Memory B cell (primary cell): Measurements from ENCODE around the gene MYL5.
A peak's percentile ranks its signal among the peaks of the same experiment; 100 is the strongest.

ENCODE experiments used
- ATAC-seq: fragments of 150-1000 bp; cut with Tn5 transposase; 2 replicates; pipeline ENCODE4 v1.10.0; 2021; ENCODE audit warnings: low read depth, mild to moderate bottlenecking, moderate library complexity
- DNase-seq, 2 donors: peaks; one replicate each; pipeline ENCODE4 v3.0.0; 2022; ENCODE audit warnings: low spot score in 2 of 2
- H3K27ac Mint-ChIP-seq: one replicate; pipeline ENCODE4 v1.8.0; 2022; ENCODE audit warnings: mild to moderate bottlenecking, moderate library complexity, mixed read lengths
- H3K27me3 Mint-ChIP-seq: one replicate; pipeline ENCODE4 v1.8.0; 2022; ENCODE audit warnings: mixed read lengths
- H3K36me3 Mint-ChIP-seq: one replicate; pipeline ENCODE4 v1.8.0; 2022; ENCODE audit warnings: mild to moderate bottlenecking, mixed read lengths
- H3K4me1 Mint-ChIP-seq: one replicate; pipeline ENCODE4 v1.8.0; 2022; ENCODE audit warnings: mixed read lengths
- H3K4me3 Mint-ChIP-seq: one replicate; pipeline ENCODE4 v1.8.0; 2022; ENCODE audit warnings: mild to moderate bottlenecking, moderate library complexity, mixed read lengths
- H3K9me3 Mint-ChIP-seq: one replicate; pipeline ENCODE4 v1.8.0; 2022; ENCODE audit warnings: mixed read lengths

The MYL5 gene, protein sequence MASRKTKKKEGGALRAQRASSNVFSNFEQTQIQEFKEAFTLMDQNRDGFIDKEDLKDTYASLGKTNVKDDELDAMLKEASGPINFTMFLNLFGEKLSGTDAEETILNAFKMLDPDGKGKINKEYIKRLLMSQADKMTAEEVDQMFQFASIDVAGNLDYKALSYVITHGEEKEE

GRCh38 chr4:674172-675035, at the start of gene MYL5, which contains the start of gene ATP5ME:
MYL5 (plus strand) TSS chr4:674542; CDS start chr4:678027, 3,485 bp downstream.
ATP5ME (minus strand) TSS chr4:674276; CDS start chr4:674247, 29 bp downstream.
- H3K4me3 Mint-ChIP-seq = peak within 1 kb of the TSS; percentile 89
- peak; percentile 87 for ATAC-seq
- peaks cover 13% of the 10 kb centered on the region for H3K36me3 Mint-ChIP-seq
- no peaks in the 10 kb centered on the region for H3K9me3 Mint-ChIP-seq
- H3K4me1 Mint-ChIP-seq = peaks cover 27% of the 10 kb centered on the region
- H3K27ac Mint-ChIP-seq = peak within 1 kb of the TSS; percentile 93
- H3K27me3 Mint-ChIP-seq = no peaks in the 10 kb centered on the region
- DNase-seq = peak; percentile 99 to 100

DNA sequence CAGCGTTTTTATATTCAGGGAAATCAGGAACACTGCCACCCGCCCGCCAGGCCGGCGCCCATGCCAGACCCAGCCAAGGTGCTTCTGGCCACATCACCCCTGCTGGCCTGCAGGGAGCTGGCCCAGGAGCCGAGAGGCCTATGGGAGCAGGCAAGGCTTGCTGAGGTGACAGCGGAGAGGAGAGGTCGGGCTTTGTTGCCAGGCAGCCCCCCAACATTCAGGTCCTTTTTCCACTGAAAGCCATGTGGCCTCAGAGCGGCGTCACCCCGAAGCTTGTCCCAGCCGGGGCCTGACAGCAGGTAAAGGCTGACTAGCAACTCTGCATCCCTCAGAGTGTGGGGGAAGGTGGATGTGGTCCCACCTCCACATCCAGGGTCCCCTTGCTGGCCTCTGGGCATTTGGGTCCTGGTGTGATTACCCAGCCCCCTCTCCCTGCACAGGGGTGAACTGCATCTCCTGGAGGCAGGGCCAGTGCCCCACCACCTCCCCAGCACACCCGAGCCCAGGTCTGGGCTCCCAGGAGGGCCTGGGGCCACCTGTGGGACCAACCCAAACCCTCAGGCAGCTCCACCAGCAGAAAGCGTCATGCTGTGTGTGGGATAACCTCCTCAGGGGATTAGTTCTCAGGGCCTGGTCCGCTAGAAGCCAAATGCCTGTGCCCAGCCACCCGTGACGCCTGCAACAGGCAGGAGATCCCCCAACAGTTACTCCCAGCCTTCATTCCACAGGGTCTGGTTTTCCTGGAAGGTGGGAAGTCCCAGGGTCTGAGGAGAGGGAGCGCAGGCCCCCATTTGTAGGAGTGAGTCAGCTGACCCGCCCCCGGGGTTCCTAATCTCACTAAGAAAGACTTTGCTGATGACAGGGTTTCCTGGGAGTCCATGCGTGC, 49.4 kb upstream of the MYL5 start, which contains the start of gene PDE6B:
TSS of gene PDE6B (plus strand) at position 869 of the 886 bp plus-strand sequence. CDS start 54 bp downstream, outside the sequence.
- peaks cover 6% of the 10 kb centered on the region for H3K27me3 Mint-ChIP-seq
- no peak within 1 kb of the TSS for H3K27ac Mint-ChIP-seq
- ATAC-seq (no peak), DNase-seq (no peak)
- no peaks in the 10 kb centered on the region for H3K9me3 Mint-ChIP-seq
- H3K36me3 Mint-ChIP-seq = no peaks in the 10 kb centered on the region
- no peaks in the 10 kb centered on the region for H3K4me1 Mint-ChIP-seq
- H3K4me3 Mint-ChIP-seq = no peak within 1 kb of the TSS

GRCh38 chr4:625631-626161, 48.6 kb upstream of the MYL5 start:
- ATAC-seq (no peak), DNase-seq (no peak)
- no peak overlapping the region for H3K27ac Mint-ChIP-seq
- peaks cover under 1% of the 10 kb centered on the region for H3K9me3 Mint-ChIP-seq
- H3K4me1 Mint-ChIP-seq = no peaks in the 10 kb centered on the region
- peaks cover 6% of the 10 kb centered on the region for H3K27me3 Mint-ChIP-seq
- no peaks in the 10 kb centered on the region for H3K36me3 Mint-ChIP-seq
- no peak overlapping the region for H3K4me3 Mint-ChIP-seq

- Mint-ChIP-seq H3K9me3 (peaks cover 5% of the 10 kb centered on the region), H3K4me1 (no peaks in the 10 kb centered on the region), H3K27ac (no peak overlapping the region), H3K36me3 (no peaks in the 10 kb centered on the region), H3K4me3 (no peak overlapping the region), H3K27me3 (peaks cover 5% of the 10 kb centered on the region)
- DNase-seq (no peak), ATAC-seq (no peak)
These were observed 47.9 kb upstream of the MYL5 start for GRCh38 chr4:626201-627091.

- Mint-ChIP-seq H3K27me3 (peaks cover 3% of the 10 kb centered on the region), H3K4me3 (no peak overlapping the region), H3K9me3 (peaks cover 7% of the 10 kb centered on the region), H3K27ac (no peak overlapping the region), H3K36me3 (no peaks in the 10 kb centered on the region), H3K4me1 (no peaks in the 10 kb centered on the region)
- ATAC-seq = no peak
- no peak for DNase-seq
These were observed 46.8 kb upstream of the MYL5 start for GRCh38 chr4:627347-628125.

- no peak for DNase-seq
- Mint-ChIP-seq H3K36me3 (no peaks in the 10 kb centered on the region), H3K27ac (no peak overlapping the region), H3K4me3 (no peak overlapping the region), H3K27me3 (peaks cover 3% of the 10 kb centered on the region), H3K4me1 (no peaks in the 10 kb centered on the region), H3K9me3 (peaks cover 7% of the 10 kb centered on the region)
- ATAC-seq = no peak
These were observed 46.0 kb upstream of the MYL5 start for GRCh38 chr4:628311-628741.

DNA sequence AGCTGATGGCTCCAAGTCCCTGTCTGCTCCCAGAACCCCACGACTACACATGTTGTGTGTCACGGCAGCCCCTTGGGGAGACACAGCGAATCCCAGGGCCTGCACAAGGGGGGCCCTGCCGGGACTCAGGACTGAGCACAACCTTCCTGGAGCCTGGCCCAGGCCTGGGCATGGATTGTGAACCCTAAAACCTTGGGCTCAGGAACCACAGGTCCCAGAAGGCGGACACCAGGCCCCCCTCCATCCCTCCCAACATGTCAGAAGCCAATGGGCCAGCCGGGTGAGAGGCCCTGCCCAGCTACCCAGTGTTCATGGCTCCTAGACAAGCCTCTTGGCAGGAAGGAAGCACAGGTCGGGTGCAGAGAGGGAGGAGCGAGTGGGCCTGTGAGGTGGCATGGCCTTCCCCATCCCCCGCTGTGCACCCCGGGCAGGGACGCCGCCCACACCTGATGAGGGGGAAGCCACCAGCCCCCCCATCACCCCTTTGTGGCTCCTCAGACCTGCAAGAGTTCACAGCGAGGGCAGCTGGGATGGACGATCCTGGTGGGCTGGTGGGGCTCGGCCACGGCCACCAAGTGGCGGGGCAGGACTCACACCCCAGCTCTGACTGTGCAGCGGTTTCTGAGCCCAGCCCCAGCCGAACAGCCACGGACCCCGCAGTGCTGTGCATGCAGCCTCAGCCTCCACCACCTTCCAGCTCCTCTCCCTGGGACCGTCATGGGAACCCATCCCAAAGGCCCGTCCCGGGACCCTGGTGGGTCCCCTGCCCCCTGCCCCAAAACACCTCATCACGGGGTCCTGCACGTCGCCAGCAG, 45.3 kb upstream of the MYL5 start:
- DNase-seq (no peak), ATAC-seq (no peak)
- no peak overlapping the region for H3K4me3 Mint-ChIP-seq
- no peaks in the 10 kb centered on the region for H3K36me3 Mint-ChIP-seq
- peaks cover 7% of the 10 kb centered on the region for H3K9me3 Mint-ChIP-seq
- no peak overlapping the region for H3K27ac Mint-ChIP-seq
- H3K4me1 Mint-ChIP-seq = no peaks in the 10 kb centered on the region
- peaks cover 3% of the 10 kb centered on the region for H3K27me3 Mint-ChIP-seq

GRCh38 chr4:629636-629914, 44.8 kb upstream of the MYL5 start:
- peaks cover 7% of the 10 kb centered on the region for H3K9me3 Mint-ChIP-seq
- H3K27me3 Mint-ChIP-seq = no peaks in the 10 kb centered on the region

DNA sequence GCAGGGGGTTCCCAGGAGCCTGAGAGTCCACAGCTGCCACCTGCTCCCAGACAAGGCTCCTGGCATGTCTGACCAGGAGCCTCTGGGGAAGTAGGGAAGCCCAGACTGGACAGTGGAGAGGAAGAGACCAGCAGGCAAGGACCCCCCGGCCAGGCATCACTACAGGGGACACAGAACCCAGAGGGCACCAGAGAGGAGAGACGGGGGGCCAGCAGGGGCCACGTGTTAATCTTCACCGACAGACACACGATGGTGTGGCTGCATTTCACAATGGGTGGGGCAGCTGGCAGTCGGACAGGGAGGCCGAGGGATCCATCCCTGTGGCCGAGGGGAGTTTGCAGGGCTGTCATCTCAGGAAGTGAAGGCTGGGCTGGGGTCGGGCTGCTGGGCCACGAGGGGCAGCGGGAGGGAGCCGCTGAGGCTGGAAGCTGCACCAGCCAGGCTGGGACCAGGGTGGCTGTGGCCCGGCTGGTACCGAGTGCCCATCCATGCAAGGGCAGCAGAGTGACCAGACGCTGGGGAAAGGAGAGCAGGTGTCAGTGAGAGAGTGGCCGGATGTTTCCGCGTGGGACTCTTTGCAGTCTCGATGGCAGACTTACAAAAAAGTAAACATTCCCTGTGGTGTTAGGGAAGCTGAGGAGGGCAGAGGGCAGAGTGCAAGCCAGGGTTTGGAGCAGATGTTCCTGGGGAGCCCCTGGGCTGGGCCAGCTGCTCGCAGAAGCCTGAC, 44.3 kb upstream of the MYL5 start:
- peaks cover 7% of the 10 kb centered on the region for H3K9me3 Mint-ChIP-seq
- ATAC-seq (no peak), DNase-seq (no peak)
- H3K4me1 Mint-ChIP-seq = no peaks in the 10 kb centered on the region
- H3K27me3 Mint-ChIP-seq = no peaks in the 10 kb centered on the region
- H3K27ac Mint-ChIP-seq = no peak overlapping the region
- no peak overlapping the region for H3K4me3 Mint-ChIP-seq
- no peaks in the 10 kb centered on the region for H3K36me3 Mint-ChIP-seq

More at GRCh38 chr4:629636-629914, 44.8 kb upstream of the MYL5 start:
- Mint-ChIP-seq H3K4me3 (no peak overlapping the region), H3K36me3 (no peaks in the 10 kb centered on the region), H3K27ac (no peak overlapping the region), H3K4me1 (no peaks in the 10 kb centered on the region)
- ATAC-seq = no peak
- DNase-seq = no peak

- Mint-ChIP-seq H3K4me3 (no peak overlapping the region), H3K27me3 (peaks cover 3% of the 10 kb centered on the region), H3K36me3 (no peaks in the 10 kb centered on the region), H3K9me3 (peaks cover 7% of the 10 kb centered on the region), H3K27ac (no peak overlapping the region), H3K4me1 (no peaks in the 10 kb centered on the region)
- no peak for ATAC-seq
- DNase-seq = no peak
These were observed 43.7 kb upstream of the MYL5 start for GRCh38 chr4:630656-631055.

DNA sequence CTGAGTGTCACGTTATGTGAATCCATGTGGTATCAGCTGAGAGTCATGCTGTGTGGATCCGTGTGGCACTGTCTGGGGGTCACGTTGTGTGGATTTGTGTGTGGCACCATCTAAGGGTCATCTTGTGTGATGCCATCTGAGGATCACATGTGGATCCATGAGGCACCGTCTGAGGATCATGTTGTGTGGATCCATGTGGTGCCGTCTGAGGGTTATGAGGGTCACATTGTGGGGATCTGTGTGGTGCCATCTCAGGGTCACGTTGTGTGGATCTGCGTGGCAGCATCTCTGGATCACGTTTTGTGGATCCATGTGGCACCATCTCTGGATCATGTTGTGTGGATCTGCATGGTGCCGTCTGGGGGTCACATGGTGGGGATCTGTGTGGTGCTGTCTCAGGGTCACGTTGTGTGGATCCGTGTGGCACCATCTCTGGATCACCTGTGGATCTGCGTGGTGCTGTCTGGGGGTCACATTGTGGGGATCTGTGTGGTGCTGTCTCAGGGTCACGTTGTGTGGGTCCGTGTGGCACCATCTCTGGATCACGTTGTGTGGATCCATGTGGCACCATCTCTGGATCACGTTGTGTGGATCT, 42.0 kb upstream of the MYL5 start:
- Mint-ChIP-seq H3K36me3 (no peaks in the 10 kb centered on the region), H3K4me1 (no peaks in the 10 kb centered on the region), H3K27me3 (peaks cover 9% of the 10 kb centered on the region), H3K27ac (no peak overlapping the region), H3K4me3 (no peak overlapping the region), H3K9me3 (peaks cover 7% of the 10 kb centered on the region)
- no peak for ATAC-seq
- no peak for DNase-seq
